Right lobe of liver (tissue), 6 donors: Measurements from ENCODE around the gene TNIP2. TPM values are rescaled to one million over a fixed set of nuclear protein-coding genes. Genes with fewer than 3 reads are reported as not detected.
A peak's percentile ranks its signal among the peaks of the same experiment; 100 is the strongest.

Experiments
- ATAC-seq, 4 donors: fragments of 200-7000 bp; cut with Tn5 transposase; one replicate each; pipeline ENCODE4 v1.9.1; 2020; ENCODE audit warnings: mild to moderate bottlenecking in 4 of 4, moderate library complexity in 4 of 4
- DNase-seq, 3 donors: peaks; one replicate each; pipeline ENCODE4 v3.0.0-alpha.2; 2020
- H3K27ac ChIP-seq, 3 donors: fragments of 200-600 bp; one replicate each; pipeline ENCODE4 v1.8.0; 2022
- H3K27me3 ChIP-seq, 2 donors: fragments of 200-600 bp; one replicate each; pipeline ENCODE4 v1.8.0; 2022
- H3K36me3 ChIP-seq, 4 donors: fragments of 200-600 bp; sonication (generic) in 1 of 4; one replicate each; pipeline versions ENCODE4 v1.5.1 to v1.8.0; 2017 to 2022; ENCODE audit warnings: control low read depth in 1 of 4
- H3K4me1 ChIP-seq, 4 donors: fragments of 200-600 bp; sonication (generic) in 1 of 4; one replicate each; pipeline versions ENCODE4 v1.5.1 to v1.8.0; 2017 to 2022; ENCODE audit warnings: control low read depth in 1 of 4
- H3K4me3 ChIP-seq, 3 donors: fragments of 200-600 bp; one replicate each; pipeline ENCODE4 v1.8.0; 2022
- H3K9me3 ChIP-seq, 4 donors: fragments of 200-600 bp; sonication (generic) in 1 of 4; one replicate each; pipeline versions ENCODE4 v1.5.1 to v1.8.0; 2017 to 2022; ENCODE audit warnings: control low read depth in 1 of 4
- CTCF ChIP-seq, 4 donors: fragments of 200-600 bp in 3 of 4; fragments of 450-650 bp in 1 of 4; IDR thresholded peaks; one replicate each; pipeline versions ENCODE4 v1.5.1 to v1.8.0; 2016 to 2022; ENCODE audit warnings: antibody characterized with exemption in 4 of 4, mild to moderate bottlenecking in 2 of 4
- POLR2A ChIP-seq: fragments of 450-650 bp; IDR thresholded peaks from one replicate; pipeline ENCODE4 v1.6.1; 2017; ENCODE audit warnings: antibody characterized with exemption, mild to moderate bottlenecking
- WGBS: methylation state at CpG from one replicate; pipeline ENCODE4 v1.1.6; 2018; ENCODE audit warnings: low coverage, low lambda C conversion rate; ENCODE audit not compliant: insufficient coverage; ENCODE audit errors: missing lambda C conversion rate; 5-methylcytosine and 5-hydroxymethylcytosine counted together
- intact Hi-C, 2 donors: fragments of 100-400 bp; cut with DNase I; formaldehyde crosslinking; loops; one replicate each; pipeline versions ENCODE4 v1.11.2 to v1.14.1; 2022
- total RNA-seq, 6 experiments: library from RNA; depleted of rRNA in 2 of 6; stranded (reverse); fragments of >200 nt in 2 of 6; fragmentation: NEBNext Ultra II Directional in 3 of 6; extraction: Animal tissue kit (Norgen Biotek cat#: 25700) in 3 of 6; gene quantifications; one replicate each; pipeline versions ENCODE4 v1.1.0 to v1.2.4, GENCODE V29; 2016 to 2023
- donor health status: DM: no; HTN: yes; CAD: no.
- donor health status: DM: no; HTN: no; CAD: no.
- donor health status: DM: no; HTN: no; CAD: no.
- donor health status: DM: no; HTN: yes; CAD: no.
- donor health status: DM: no; HTN: yes; CAD: no.

TNIP2 gene
- total RNA-seq, 6 experiments from 2014 or later, result 9.7 to 40.6 (median 18.8) TPM

- Histone ChIP-seq H3K27me3 (no peaks in the 10 kb centered on the region), H3K27ac (peak overlapping the region; percentile 71 to 85 (median 81)), H3K4me3 (peak overlapping the region in 2 of 3 donors; percentile 5 to 27), H3K9me3 (no peaks in the 10 kb centered on the region), H3K4me1 (peaks cover 0 to 59% (median 33%) of the 10 kb centered on the region in 4 donors), H3K36me3 (peaks cover 0 to 2% (median 0%) of the 10 kb centered on the region in 4 donors)
- TF ChIP-seq CTCF (IDR thresholded peaks at IDR 0.05), result no peak
- peak; percentile 23 for TF ChIP-seq POLR2A
- DNase-seq (peak; percentile 89 to 94 (median 89)), ATAC-seq (peak; percentile 32 to 61 (median 50))
- WGBS, result 49% methylated on average over 6 of the region's 10 CpGs
- intact Hi-C loops, result no loop called here
These were observed 35.6 kb upstream of the TNIP2 start for GRCh38 chr4:2791518-2792395.

- peak; percentile 53 to 94 (median 91) for DNase-seq
- peak overlapping the region in 1 of 3 donors; percentile 27 for H3K4me3 ChIP-seq
- intact Hi-C loops, result no loop called here
- peaks cover 0 to 50% (median 25%) of the 10 kb centered on the region in 4 donors for H3K4me1 ChIP-seq
- no peaks in the 10 kb centered on the region for H3K27me3 ChIP-seq
- ATAC-seq, result peak; percentile 2 to 44 (median 22)
- 12% methylated on average over 5 of the region's 19 CpGs for WGBS
- TF ChIP-seq POLR2A, result no peak
- TF ChIP-seq CTCF (IDR thresholded peaks at IDR 0.05), result no peak
- peak overlapping the region; percentile 71 to 85 (median 81) for H3K27ac ChIP-seq
- no peaks in the 10 kb centered on the region for H3K9me3 ChIP-seq
- no peaks in the 10 kb centered on the region for H3K36me3 ChIP-seq
These were observed 34.7 kb upstream of the TNIP2 start for GRCh38 chr4:2790583-2791517.

- H3K4me1 ChIP-seq, result peaks cover 0 to 41% (median 21%) of the 10 kb centered on the region in 4 donors
- no peak for ATAC-seq
- WGBS, result no CpG with 5 or more reads among the region's 24 CpGs
- H3K9me3 ChIP-seq, result no peaks in the 10 kb centered on the region
- intact Hi-C loops, result no loop called here
- H3K36me3 ChIP-seq, result no peaks in the 10 kb centered on the region
- H3K27ac ChIP-seq, result peak overlapping the region in 1 of 3 donors; percentile 27
- peak in 1 of 3 donors; percentile 49 for DNase-seq
- no peaks in the 10 kb centered on the region for H3K27me3 ChIP-seq
- no peak for TF ChIP-seq CTCF (IDR thresholded peaks at IDR 0.05)
- no peak for TF ChIP-seq POLR2A
- no peak overlapping the region for H3K4me3 ChIP-seq
These were observed 33.9 kb upstream of the TNIP2 start for GRCh38 chr4:2789793-2790582.

- H3K27ac ChIP-seq, result no peak overlapping the region
- H3K9me3 ChIP-seq, result no peaks in the 10 kb centered on the region
- ATAC-seq (no peak), DNase-seq (peak in 1 of 3 donors; percentile 40)
- peaks cover 0 to 35% (median 17%) of the 10 kb centered on the region in 4 donors for H3K4me1 ChIP-seq
- WGBS, result 96% methylated on average over 4 of the region's 5 CpGs
- no peaks in the 10 kb centered on the region for H3K27me3 ChIP-seq
- no peak overlapping the region for H3K4me3 ChIP-seq
- intact Hi-C loops, result no loop called here
- H3K36me3 ChIP-seq, result no peaks in the 10 kb centered on the region
- TF ChIP-seq CTCF (IDR thresholded peaks at IDR 0.05), result no peak
- TF ChIP-seq POLR2A, result no peak
These were observed 33.2 kb upstream of the TNIP2 start for GRCh38 chr4:2789351-2789750.
